DND-41 (cell line): ENCODE results near the gene TRIM69.

Experiments used
- CTCF ChIP-seq: IDR thresholded peaks from 2 replicates; pipeline ENCODE4 v1.5.1; 2012; ENCODE audit warnings: borderline replicate concordance, low read length, moderate library complexity, mild to moderate bottlenecking; ENCODE audit not compliant: poor library complexity, severe bottlenecking; ENCODE audit errors: extremely low read depth
- EZH2 ChIP-seq: IDR thresholded peaks from 3 replicates; pipeline ENCODE4 v1.6.1; 2012; ENCODE audit warnings: borderline replicate concordance, low read depth, mild to moderate bottlenecking, moderate library complexity, low read length, inconsistent platforms; ENCODE audit not compliant: severe bottlenecking

GRCh38 chr15:44788748-44789147, 52.4 kb downstream of the TRIM69 start:
- TF ChIP-seq EZH2 (no peak), CTCF (no peak)
